Measurements from ENCODE around the gene SPNS3. TPM values are rescaled to one million over a fixed set of nuclear protein-coding genes. Genes with fewer than 3 reads are reported as not detected.

Gene SPNS3
- total and polyA plus RNA-seq, 9 donors: 0.06 to 0.80 (median 0.20) TPM; not detected in 4

DNA sequence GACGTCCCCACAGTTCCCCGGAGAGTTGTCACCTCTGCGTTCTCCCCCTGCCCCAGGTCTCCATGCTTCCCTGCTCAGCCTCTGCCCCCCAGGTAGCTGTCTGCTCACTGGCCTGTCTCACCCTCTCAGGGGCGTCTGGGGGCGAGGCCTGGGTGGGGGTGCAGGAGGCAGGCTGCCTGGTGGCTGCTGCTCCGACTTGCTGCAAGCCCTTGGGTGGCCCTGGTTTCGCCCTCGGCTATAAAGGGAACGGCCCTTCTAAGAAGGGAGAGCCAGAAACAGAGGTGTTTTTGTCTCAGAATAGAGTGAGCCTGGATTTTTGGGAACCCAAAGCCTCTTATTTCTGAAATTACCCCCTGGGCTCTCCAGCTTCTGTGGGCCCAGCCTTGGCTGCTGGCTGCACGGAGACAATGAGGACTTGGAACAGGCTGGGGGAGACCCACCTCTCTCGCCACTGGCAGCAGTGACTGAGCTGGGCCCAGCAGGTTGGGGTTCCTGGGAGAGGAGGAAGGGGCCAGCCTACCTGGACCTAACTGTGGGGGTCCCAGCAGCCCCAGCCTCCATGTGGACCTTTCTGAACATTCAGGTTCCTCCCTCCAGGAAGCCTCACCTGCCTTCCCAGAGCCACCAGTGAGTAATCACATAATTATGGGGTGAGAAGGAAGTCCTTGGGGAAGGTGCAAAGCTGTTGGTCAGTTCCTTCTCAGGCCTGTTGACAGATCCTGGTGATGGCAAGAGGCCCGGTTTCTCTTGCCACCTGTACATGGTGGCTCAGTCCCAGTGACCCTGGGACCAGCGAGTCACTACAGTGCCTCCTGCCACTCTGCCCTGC, 49.5 kb downstream of the SPNS3 start:
- H3K4me1 ChIP-seq (ENCODE audit: insufficient read depth): no peaks in the 10 kb centered on the region
- no peaks in the 10 kb centered on the region for H3K27me3 ChIP-seq
- WGBS, 3 donors: 75 to 86% (median 77%) methylated on average over 13 of the region's 13 CpGs
- H3K36me3 ChIP-seq: no peaks in the 10 kb centered on the region
- H3K9me3 ChIP-seq: no peaks in the 10 kb centered on the region
- DNase-seq: no peak
- TF ChIP-seq EP300 (IDR thresholded peaks at IDR 0.05) (no peak), POLR2A (IDR thresholded peaks at IDR 0.05) (no peak)
- TF ChIP-seq, protein P1, sequence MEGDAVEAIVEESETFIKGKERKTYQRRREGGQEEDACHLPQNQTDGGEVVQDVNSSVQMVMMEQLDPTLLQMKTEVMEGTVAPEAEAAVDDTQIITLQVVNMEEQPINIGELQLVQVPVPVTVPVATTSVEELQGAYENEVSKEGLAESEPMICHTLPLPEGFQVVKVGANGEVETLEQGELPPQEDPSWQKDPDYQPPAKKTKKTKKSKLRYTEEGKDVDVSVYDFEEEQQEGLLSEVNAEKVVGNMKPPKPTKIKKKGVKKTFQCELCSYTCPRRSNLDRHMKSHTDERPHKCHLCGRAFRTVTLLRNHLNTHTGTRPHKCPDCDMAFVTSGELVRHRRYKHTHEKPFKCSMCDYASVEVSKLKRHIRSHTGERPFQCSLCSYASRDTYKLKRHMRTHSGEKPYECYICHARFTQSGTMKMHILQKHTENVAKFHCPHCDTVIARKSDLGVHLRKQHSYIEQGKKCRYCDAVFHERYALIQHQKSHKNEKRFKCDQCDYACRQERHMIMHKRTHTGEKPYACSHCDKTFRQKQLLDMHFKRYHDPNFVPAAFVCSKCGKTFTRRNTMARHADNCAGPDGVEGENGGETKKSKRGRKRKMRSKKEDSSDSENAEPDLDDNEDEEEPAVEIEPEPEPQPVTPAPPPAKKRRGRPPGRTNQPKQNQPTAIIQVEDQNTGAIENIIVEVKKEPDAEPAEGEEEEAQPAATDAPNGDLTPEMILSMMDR (IDR thresholded peaks at IDR 0.05): no peak
- intact Hi-C loops (cut with DNase I): no loop called here
- H3K4me3 ChIP-seq: no peak overlapping the region
- H3K27ac ChIP-seq: no peak overlapping the region

DNA sequence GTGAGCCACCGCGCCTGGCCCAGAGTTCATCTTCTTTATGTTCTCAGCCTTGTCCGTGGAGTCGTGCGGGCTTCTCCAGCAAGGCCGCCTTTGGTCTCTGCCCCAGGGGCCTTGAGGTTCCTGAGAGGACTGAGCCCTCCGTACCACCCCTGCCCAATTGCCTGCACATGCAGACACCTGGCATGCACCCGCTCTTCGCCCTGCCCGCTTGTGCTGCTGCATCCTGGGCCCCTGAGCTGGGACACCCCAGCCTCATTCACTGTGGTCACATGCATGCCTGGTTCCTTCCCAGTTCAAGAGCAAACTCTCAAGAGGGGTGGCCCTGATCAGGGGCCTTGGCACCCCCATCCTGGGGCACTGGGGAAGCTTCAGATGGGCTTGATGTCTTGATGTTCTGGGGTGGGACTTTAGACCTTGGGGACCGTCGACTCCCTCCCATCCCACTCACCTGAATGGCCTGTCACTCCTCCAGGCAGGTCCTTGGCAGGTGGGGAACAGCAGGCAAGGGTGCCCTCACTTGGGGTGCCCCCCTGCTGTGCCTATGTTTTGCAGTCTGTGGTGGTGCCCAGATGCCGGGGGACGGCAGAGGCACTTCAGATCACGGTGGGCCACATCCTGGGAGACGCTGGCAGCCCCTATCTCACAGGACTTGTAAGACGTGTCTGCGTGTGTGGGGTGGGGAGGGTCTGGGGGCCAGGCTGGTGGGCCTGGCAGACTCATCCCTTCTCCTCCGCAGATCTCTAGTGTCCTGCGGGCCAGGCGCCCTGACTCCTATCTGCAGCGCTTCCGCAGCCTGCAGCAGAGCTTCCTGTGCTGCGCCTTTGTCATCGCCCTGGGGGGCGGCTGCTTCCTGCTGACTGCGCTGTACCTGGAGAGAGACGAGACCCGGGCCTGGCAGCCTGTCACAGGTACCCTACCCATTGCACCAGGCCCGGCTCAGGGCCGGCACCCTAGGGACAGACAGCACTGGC, 52.2 kb downstream of the SPNS3 start:
- H3K27me3 ChIP-seq: no peaks in the 10 kb centered on the region
- H3K9me3 ChIP-seq: no peaks in the 10 kb centered on the region
- WGBS, 3 donors: 87 to 90% (median 89%) methylated on average over 30 to 31 of the region's 31 CpGs
- H3K4me3 ChIP-seq: no peak overlapping the region
- no peak for DNase-seq
- no peaks in the 10 kb centered on the region for H3K36me3 ChIP-seq
- intact Hi-C loops (cut with DNase I): no loop called here
- H3K27ac ChIP-seq: no peak overlapping the region
- TF ChIP-seq EP300 (IDR thresholded peaks at IDR 0.05) (no peak), POLR2A (IDR thresholded peaks at IDR 0.05) (no peak)
- TF ChIP-seq, protein P1 (IDR thresholded peaks at IDR 0.05): no peak
- H3K4me1 ChIP-seq (ENCODE audit: insufficient read depth): no peaks in the 10 kb centered on the region

DNA sequence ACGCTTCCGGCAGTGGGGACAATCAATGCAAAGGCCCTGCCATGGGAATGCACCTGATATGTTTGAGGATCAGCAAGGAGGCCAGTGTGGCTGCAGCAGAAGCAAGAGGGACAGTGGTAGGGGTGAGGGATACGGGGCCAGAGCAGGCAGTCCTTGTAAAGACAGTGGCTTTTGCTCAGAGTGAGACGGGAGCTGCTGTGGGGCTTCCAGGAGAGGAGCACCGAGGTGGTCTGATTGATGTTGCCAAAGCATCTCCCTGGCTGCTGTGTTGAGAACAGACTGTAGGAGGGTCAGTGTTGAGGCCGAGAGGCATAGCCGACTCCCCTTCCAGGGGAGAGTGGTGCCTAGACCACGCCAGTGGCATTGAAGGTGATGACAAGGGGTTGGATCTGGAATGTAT, 53.6 kb downstream of the SPNS3 start:
- H3K4me1 ChIP-seq (ENCODE audit: insufficient read depth): no peaks in the 10 kb centered on the region
- no peak overlapping the region for H3K4me3 ChIP-seq
- no peak for DNase-seq
- WGBS, 3 donors: 83 to 85% (median 83%) methylated on average over 8 of the region's 8 CpGs
- no peaks in the 10 kb centered on the region for H3K9me3 ChIP-seq
- H3K27ac ChIP-seq: no peak overlapping the region
- no peaks in the 10 kb centered on the region for H3K36me3 ChIP-seq
- H3K27me3 ChIP-seq: no peaks in the 10 kb centered on the region
- intact Hi-C loops (cut with DNase I): no loop called here
- TF ChIP-seq, protein P1 (IDR thresholded peaks at IDR 0.05): no peak
- no peak for TF ChIP-seq EP300 (IDR thresholded peaks at IDR 0.05)
- no peak for TF ChIP-seq POLR2A (IDR thresholded peaks at IDR 0.05)

GRCh38 chr17:4487820-4488716, 54.3 kb downstream of the SPNS3 start:
- WGBS, 3 donors: 64 to 74% (median 68%) methylated on average over 21 to 24 of the region's 24 CpGs
- no peaks in the 10 kb centered on the region for H3K27me3 ChIP-seq
- intact Hi-C loops (cut with DNase I): no loop called here

More at GRCh38 chr17:4487820-4488716, 54.3 kb downstream of the SPNS3 start:
- no peak for DNase-seq
- Histone ChIP-seq H3K36me3 (no peaks in the 10 kb centered on the region), H3K4me3 (no peak overlapping the region), H3K27ac (no peak overlapping the region), H3K4me1 (ENCODE audit: insufficient read depth) (no peaks in the 10 kb centered on the region), H3K9me3 (no peaks in the 10 kb centered on the region)
- no peak for TF ChIP-seq EP300 (IDR thresholded peaks at IDR 0.05)
- TF ChIP-seq, protein P1 (IDR thresholded peaks at IDR 0.05): no peak
- no peak for TF ChIP-seq POLR2A (IDR thresholded peaks at IDR 0.05)
